ENCODE results near the gene KRT9.
"Not testable (repeated sequence)": the region's sequence is repeated elsewhere in the genome, so short reads cannot be mapped to it uniquely, and the experiment has no call there.

The KRT9 gene

DNA sequence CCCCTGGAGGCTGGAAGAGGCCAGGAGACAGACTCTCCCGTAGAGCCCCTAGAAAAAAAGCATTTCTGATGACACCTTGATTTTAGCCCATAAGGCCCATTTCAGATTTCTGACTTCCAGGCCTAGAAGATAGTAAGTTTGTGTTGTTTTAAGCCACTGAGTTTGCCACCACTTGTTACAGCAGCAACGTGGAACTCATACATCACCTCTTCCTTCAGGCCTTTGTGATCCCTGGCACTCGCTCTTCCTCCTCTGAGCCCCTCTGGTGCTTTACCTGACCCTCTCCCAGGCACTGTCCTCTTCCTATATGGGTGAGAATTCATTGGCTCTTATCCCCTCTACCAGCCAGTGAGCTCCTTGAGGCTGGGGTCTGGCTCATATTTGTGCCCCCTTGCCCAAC, 25.0 kb downstream of the KRT9 start:
- no peak for DNase-seq (ENCODE audit: low read depth)

DNA sequence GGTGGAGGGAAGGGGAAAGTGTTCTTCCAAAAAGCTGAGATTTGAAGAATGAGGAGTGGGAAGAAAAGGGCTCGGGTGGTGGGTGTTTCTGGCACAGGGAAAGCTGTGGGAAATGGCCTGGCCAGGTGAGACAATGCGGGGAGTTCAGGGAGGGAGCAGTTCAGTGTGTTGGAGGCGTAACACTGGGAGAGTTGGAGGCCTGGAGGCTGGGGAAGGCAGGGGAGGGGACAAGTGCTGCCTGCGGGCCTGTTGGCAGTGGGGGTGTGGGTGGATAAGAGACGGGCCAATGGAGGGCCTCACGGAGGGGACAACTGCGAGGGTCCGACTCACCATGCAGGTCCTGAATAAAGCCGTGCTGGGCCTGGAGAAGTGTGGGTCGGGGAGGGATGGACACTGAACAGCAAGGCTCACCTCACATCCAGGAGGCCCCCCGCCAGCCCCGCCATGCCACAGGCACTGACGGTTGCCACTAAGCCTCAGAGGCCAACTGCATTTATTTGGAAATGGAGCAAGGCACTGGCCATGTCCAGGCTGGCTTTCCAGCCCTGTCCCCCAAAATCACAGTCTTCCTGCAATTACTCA, 25.9 kb downstream of the KRT9 start:
- no peak for DNase-seq (ENCODE audit: low read depth)

- DNase-seq (ENCODE audit: low read depth) = no peak
These were observed 26.9 kb downstream of the KRT9 start for GRCh38 chr17:41544935-41545334.

DNA sequence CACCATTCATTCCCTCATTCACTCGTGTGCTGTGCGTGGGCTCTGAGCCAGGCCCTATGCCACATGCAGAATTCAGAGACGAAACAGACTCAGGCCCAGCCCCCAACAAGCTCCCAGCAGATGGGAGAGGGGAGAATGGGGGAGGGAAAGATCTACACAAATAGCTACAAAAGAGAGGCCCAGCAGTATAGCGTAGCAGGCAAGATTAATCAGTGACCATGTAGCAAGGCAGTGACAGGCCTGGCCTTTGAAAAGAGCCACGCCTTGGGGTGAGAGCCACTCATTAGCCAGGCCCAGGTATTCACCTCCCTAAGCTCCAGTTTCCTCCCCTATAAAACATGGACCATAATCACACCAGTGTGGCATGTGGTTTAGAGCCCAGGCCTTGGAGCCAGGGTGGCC, 27.4 kb downstream of the KRT9 start:
- no peak for DNase-seq (ENCODE audit: low read depth)

GRCh38 chr17:41542786-41543185, 29.1 kb downstream of the KRT9 start:
- DNase-seq (ENCODE audit: low read depth) = not testable (repeated sequence)

DNA sequence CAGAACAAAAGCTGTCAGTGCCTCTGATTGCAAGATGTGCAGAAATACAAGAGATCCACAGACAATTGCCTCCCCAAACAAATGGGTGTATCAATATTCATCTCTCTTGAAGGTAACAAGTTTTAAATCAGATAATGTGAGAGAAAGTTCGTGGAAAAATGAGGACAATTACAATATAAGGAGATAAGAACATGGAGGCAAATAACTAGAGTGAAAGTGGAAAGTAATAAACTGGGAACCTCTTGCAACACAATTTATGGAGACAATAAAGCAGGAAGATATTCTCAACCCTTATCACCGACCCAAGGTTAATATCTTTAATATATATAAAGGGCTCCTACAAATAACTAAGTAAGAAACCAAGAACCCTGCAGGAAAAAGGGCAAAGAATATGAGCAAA, 29.5 kb downstream of the KRT9 start:
- no peak for DNase-seq (ENCODE audit: low read depth)

DNA sequence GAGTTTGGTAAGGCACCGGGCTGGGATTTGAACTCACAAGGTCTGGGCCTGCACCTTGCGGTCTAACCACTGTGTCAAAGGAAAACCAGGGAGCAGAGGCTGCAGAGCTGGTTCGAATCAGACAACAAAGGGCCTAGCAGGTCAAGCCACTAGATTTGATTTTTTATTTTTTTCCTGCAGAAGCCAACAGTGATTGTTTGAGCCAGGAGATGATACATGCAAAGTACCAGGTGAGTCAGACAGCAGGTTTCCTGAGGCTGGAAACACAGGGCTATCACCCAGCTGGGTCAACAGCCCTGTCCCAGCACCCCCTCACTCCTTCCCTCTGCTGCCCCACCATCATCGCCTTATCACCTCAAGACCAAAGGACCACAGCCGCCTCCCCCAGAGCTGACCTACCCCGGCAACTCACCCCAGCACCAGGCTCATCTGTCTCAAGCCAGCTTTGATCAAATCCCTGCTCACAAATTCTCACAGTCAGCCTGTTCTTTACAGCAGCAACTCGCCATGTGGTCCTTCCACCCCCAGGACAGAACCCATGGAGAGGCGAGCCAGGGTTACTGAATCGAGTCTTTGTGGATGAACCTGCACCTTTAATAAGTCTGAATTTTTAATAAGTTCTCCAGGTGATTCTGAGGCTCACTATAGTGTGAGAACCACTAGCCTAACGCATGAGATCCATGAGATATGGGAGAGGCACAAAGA, 30.8 kb downstream of the KRT9 start:
- no peak for DNase-seq (ENCODE audit: low read depth)

DNA sequence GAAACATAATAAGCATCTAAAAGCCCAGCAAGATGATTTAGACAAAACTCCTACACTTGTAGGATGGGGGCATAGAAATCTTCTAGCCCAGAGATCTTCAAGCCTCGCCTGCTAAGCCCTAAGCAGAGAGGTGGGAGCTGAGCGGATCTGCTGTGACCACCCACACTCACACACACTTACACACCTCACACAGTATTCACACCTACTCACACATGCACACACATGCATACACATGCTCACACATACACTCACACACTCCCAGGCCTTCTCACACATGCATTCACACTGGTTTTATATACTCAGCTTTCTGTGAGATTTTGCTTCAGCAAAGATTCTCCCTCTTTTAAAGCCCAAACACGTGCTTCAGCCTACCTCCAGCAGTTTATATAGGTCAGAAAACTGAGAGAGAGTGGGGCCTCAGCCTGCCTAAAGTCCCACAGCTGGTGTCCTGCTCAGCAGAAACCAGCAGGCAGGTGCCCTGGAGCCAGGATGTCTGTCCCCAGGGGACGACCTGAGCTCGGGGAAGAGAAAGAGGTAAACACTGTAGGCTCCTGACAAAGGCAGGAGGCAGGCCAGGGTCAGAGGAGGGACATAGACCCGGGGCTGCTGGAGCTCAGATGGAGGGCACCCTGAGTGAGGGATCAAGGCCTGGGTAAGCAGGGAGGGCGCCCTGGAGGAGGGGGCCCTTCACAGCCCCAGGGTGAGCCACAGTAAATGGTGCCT, 31.7 kb downstream of the KRT9 start:
- DNase-seq (ENCODE audit: low read depth) = no peak

GRCh38 chr17:41539071-41539492, 32.8 kb downstream of the KRT9 start:
- DNase-seq (ENCODE audit: low read depth) = no peak

DNA sequence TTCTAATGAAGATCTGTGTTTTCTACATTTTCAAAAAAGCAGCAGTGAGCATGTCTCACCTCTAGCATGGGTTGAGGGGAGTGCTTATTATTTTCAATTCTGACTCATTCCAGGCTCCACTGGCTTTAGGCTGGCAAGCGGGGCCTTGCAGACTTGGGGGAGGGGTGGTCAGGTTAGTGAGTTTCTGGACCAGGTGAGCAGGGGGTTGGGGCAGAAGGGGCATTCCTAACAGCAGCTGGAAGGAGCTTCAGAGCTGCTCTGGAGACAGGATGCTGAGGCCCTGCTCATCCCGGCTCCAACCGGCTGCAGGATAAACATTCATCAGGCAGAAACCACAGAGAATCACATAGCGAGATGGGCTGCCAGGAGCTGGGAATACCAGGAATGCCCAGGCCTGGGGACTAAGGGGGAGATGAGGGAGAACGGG, 33.3 kb downstream of the KRT9 start:
- DNase-seq (ENCODE audit: low read depth) = no peak

- DNase-seq (ENCODE audit: low read depth) = no peak
These were observed 33.9 kb downstream of the KRT9 start for GRCh38 chr17:41537990-41538389.

DNA sequence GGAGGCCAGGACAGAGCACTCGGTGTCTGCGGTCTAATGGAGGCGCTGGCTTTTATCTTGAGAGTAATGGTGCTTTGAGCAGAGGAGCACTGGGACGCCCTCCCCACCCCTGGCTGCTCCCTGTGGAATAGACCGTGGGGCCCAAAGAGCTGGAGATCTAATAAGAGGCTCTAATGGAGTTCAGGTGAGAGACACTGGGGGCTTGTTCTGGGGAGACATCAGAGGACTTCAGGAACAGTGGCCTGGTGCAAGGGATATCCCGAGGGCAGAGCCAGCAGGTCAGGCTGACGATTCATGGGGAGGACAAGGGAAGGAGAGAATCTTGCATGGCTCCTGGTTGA, 34.3 kb downstream of the KRT9 start:
- no peak for DNase-seq (ENCODE audit: low read depth)

DNA sequence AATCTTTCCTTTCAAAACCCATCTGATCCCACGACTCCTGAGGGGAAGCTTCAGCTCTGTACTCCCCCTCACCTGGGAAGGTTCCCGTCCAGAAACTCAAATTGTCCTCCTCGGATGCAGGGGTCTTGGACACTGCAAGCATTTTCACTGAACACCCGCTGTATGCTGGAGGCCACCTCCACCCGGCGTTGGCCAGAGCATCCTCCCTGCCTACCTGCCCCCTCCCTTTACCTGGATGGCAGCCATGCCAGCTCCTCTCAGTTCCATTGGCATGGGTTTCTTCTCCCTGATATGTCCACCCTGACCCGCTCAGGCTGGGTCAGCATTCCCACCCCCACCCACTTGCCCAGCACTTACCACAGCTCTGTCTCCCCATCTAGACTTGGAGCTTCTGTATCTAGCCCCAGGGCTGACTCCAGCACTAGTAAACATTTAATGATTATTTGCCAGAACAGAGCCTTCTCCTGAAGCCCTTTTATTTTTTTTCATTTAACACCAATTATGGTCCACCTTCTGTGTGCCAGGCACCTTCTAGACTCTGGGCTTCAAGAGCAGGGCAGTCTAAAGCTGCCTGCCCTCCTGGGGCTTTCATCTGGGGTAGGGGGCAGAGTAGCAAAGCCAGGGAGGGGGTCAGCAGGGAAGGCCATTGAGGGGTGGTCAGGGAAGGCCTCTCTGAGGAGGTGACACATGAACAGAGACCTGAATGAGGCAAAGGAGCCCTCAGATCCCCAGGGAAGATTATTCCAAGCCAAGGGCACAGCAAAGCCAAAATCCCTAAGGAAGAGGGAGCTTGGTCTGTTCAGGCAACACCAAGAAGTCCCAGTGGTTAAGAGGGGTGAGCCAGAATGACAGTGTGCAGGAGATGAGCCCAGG, 34.9 kb downstream of the KRT9 start:
- no peak for DNase-seq (ENCODE audit: low read depth)

- no peak for DNase-seq (ENCODE audit: low read depth)
These were observed 35.9 kb downstream of the KRT9 start for GRCh38 chr17:41535764-41536481.

GRCh38 chr17:41534899-41535546, 36.8 kb downstream of the KRT9 start:
- DNase-seq (ENCODE audit: low read depth) = no peak

DNA sequence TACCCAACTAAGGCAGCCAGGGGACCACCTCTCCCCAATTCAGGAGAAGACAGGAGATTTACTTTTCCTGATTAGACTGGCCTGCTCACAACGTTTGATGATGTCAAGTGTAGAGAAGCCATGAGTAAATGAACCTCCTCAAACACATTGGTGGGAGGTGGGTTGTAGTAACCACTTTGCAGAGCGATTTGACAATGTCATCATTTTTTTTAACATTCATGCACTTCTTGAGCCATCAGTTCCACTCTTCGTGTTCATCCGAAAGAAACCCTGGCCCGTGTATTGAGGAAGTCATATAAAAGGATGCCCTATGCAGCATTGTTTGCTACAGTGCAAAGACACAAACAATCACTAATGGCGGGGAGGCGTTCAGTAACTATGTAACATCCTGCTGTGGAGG, 38.2 kb downstream of the KRT9 start:
- DNase-seq (ENCODE audit: low read depth) = no peak

DNA sequence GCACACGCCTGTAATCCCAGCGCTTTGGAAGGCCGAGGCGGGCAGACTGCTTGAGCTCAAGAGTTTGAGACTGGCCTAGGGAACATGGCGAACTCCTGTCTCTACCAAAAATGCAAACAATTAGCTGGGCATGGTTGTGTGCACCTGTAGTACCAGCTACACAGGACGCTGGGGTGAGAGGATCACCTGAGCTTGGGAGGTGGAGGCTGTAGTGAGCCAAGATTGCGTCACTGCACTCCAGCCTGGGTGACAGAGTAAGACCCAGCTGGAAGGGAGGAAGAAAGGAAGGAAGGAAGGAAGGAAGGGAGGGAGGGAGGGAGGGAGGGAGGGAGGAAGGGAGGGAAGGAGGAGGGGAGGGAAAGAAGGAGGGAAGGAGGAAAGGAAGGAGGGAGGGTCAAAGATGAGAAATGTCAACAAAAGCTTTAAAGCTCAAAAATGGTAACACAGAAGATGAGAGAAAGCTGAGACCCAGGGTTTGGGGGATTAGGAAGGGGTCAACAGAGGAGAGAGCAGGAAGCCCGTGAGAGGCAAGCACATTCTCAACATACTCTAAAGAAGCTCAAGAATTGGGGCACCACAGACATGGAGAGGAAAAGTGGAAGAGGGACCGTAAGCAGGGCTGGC, 38.8 kb downstream of the KRT9 start:
- DNase-seq (ENCODE audit: low read depth) = no peak

DNA sequence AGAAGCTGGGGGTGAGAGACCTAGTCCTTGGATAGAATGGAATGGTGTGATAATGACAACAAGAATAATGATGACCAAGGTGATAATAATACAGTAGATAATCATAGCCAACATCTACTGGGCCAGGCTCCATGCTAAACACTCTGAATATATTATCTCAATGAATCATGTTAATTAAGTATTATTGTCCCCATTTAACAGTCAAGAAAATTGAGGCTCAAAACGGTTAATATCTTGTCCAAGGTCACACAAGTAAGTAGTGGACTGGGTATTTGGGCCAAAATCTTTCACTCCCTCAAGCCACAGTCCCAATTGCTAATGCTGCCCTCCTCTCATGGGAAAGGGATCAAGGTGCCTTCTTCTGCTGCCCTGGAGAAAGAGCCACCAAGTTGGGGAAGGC, 39.9 kb downstream of the KRT9 start:
- no peak for DNase-seq (ENCODE audit: low read depth)

DNA sequence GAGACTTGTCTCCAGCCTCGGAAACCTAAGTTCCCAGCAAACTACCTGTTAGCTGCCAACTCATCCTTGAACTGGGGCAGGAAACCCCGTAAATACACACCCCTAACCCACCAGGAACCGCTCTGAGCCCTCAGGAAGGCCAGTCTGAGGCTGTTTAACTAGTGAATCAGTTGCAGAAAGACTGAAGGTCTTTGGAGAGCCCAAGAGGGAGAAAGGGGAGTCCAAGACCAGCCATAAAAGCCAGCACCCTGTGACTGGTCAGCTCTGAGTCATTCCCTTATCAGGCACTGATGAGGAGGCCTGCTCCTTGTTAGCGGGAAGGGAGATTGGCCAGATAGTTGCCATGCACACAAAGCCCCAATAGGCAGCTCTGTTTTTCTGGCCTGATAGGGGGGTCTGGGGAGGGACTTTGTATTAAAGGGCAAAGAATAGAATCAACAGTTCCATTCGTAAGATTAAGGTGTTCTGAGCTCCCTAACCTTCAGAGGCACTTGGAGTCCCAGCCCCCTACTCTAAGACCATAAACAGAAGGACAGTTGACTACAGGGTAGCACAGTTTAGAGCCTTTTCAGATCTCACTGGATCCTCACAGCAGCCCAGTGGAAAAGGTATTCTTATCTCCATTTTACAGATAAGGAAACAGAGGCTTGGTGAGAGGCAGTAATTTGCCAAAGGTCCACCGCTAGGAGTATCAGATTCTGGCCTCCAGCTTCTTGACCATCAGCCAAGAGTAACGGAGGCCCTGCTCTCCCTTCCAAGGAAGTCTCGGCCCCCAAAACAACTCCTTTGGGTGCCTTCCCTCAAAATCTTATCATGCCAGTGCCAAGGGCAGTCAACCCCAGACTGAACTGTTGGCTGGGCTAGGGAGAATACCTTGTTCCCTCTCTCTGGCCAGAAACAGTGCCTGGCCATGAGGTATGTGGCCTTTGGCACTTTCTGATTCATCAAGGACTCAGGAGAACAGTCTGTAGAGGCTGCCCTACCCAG, 41.5 kb downstream of the KRT9 start:
- DNase-seq (ENCODE audit: low read depth) = no peak

GRCh38 chr17:41529491-41529915, 42.4 kb downstream of the KRT9 start:
- no peak for DNase-seq (ENCODE audit: low read depth)
